SK-N-MC (cell line): ENCODE measurements around the gene HNF4A.
"Not testable (repeated sequence)": the region's sequence is repeated elsewhere in the genome, so short reads cannot be mapped to it uniquely, and the experiment has no call there.

ENCODE experiments used
- DNase-seq: peaks from one replicate; pipeline ENCODE4 v3.0.0-alpha.2; 2011; ENCODE audit warnings: low read depth, low spot score
- H3K27ac ChIP-seq: fragments of 200-600 bp; sonication (generic); 2 replicates; pipeline ENCODE4 v1.5.1; 2016; ENCODE audit warnings: mixed run types
- H3K36me3 ChIP-seq: fragments of 200-600 bp; sonication (generic); 2 replicates; pipeline ENCODE4 v1.6.1; 2017; ENCODE audit warnings: antibody characterized with exemption, low read length, mixed read lengths; ENCODE audit not compliant: insufficient read depth
- H3K4me3 ChIP-seq: fragments of 200-600 bp; sonication (generic); 2 replicates; pipeline ENCODE4 v1.5.1; 2016
- H3K9ac ChIP-seq: fragments of 200-600 bp; sonication (generic); 2 replicates; pipeline ENCODE4 v1.8.0; 2017; ENCODE audit warnings: mixed run types, mixed read lengths; ENCODE audit not compliant: insufficient read length
- H3K9me3 ChIP-seq: fragments of 200-600 bp; sonication (generic); 2 replicates; pipeline ENCODE4 v1.6.1; 2017; ENCODE audit warnings: low read depth, mild to moderate bottlenecking, antibody characterized with exemption, low read length, moderate library complexity, mixed read lengths
- EZH2 ChIP-seq: fragments of 200-600 bp; sonication (generic); IDR thresholded peaks from one replicate; pipeline ENCODE4 v1.6.1; 2017; ENCODE audit warnings: antibody characterized with exemption
- FOXP2 ChIP-seq: optimal IDR thresholded peaks from 2 replicates; pipeline ENCODE3; 2011; ENCODE audit warnings: mild to moderate bottlenecking, moderate library complexity; ENCODE audit not compliant: insufficient read depth; ENCODE audit errors: extremely low read length, control extremely low read depth
- POLR2AphosphoS5 ChIP-seq: IDR thresholded peaks from 2 replicates; pipeline ENCODE4 v1.6.1; 2012; ENCODE audit warnings: mild to moderate bottlenecking, low read depth, low read length, borderline replicate concordance

The HNF4A gene

GRCh38 chr20:44326391-44327159 is 28.9 kb upstream of the HNF4A start:
- TF ChIP-seq POLR2AphosphoS5 (no peak), FOXP2 (no peak), EZH2 (no peak)
- H3K27ac ChIP-seq, result no peak overlapping the region
- H3K9ac ChIP-seq, result no peak overlapping the region
- H3K9me3 ChIP-seq, result no peaks in the 10 kb centered on the region
- H3K36me3 ChIP-seq, result no peaks in the 10 kb centered on the region
- DNase-seq, result no peak
- no peak overlapping the region for H3K4me3 ChIP-seq

- H3K9ac ChIP-seq, H3K4me3 ChIP-seq, DNase-seq, H3K36me3 ChIP-seq, H3K9me3 ChIP-seq, H3K27ac ChIP-seq: not testable (repeated sequence)
Measured at GRCh38 chr20:44327748-44328147, 27.8 kb upstream of the HNF4A start.

- no peak for DNase-seq
- Histone ChIP-seq H3K9me3 (no peaks in the 10 kb centered on the region), H3K27ac (no peak overlapping the region), H3K9ac (no peak overlapping the region), H3K36me3 (no peaks in the 10 kb centered on the region), H3K4me3 (no peak overlapping the region)
- no peak for TF ChIP-seq POLR2AphosphoS5
- no peak for TF ChIP-seq FOXP2
- TF ChIP-seq EZH2, result no peak
Measured at GRCh38 chr20:44328428-44328827, 27.1 kb upstream of the HNF4A start.

GRCh38 chr20:44331201-44331600 is 24.3 kb upstream of the HNF4A start:
- no peak for DNase-seq
- Histone ChIP-seq H3K27ac (no peak overlapping the region), H3K9ac (no peak overlapping the region), H3K36me3 (no peaks in the 10 kb centered on the region), H3K4me3 (no peak overlapping the region), H3K9me3 (no peaks in the 10 kb centered on the region)
- TF ChIP-seq EZH2 (no peak), POLR2AphosphoS5 (no peak)

GRCh38 chr20:44334306-44334705 is 21.2 kb upstream of the HNF4A start:
- H3K36me3 ChIP-seq, result no peaks in the 10 kb centered on the region
- no peak overlapping the region for H3K9ac ChIP-seq
- DNase-seq, result no peak
- no peak overlapping the region for H3K4me3 ChIP-seq
- no peak overlapping the region for H3K27ac ChIP-seq
- H3K9me3 ChIP-seq, result no peaks in the 10 kb centered on the region
- TF ChIP-seq EZH2 (no peak), POLR2AphosphoS5 (no peak), FOXP2 (no peak)

GRCh38 chr20:44334709-44335108 is 20.8 kb upstream of the HNF4A start:
- no peak overlapping the region for H3K4me3 ChIP-seq
- H3K9me3 ChIP-seq, result no peaks in the 10 kb centered on the region
- no peak overlapping the region for H3K9ac ChIP-seq

GRCh38 chr20:44335675-44336074 is 19.8 kb upstream of the HNF4A start:
- Histone ChIP-seq H3K27ac (no peak overlapping the region), H3K36me3 (no peaks in the 10 kb centered on the region), H3K9ac (no peak overlapping the region), H3K4me3 (no peak overlapping the region), H3K9me3 (no peaks in the 10 kb centered on the region)
- no peak for DNase-seq
- TF ChIP-seq FOXP2, result no peak
- no peak for TF ChIP-seq EZH2
- no peak for TF ChIP-seq POLR2AphosphoS5

More at GRCh38 chr20:44334709-44335108, 20.8 kb upstream of the HNF4A start:
- no peak for DNase-seq
- Histone ChIP-seq H3K27ac (no peak overlapping the region), H3K36me3 (no peaks in the 10 kb centered on the region)
- no peak for TF ChIP-seq FOXP2
- no peak for TF ChIP-seq POLR2AphosphoS5
- TF ChIP-seq EZH2, result no peak

- H3K4me3 ChIP-seq, result no peak overlapping the region
- TF ChIP-seq EZH2 (no peak), FOXP2 (no peak), POLR2AphosphoS5 (no peak)
Measured at GRCh38 chr20:44336086-44336485, 19.4 kb upstream of the HNF4A start.

More at GRCh38 chr20:44336086-44336485, 19.4 kb upstream of the HNF4A start:
- no peak for DNase-seq
- Histone ChIP-seq H3K27ac (no peak overlapping the region), H3K36me3 (no peaks in the 10 kb centered on the region), H3K9me3 (no peaks in the 10 kb centered on the region), H3K9ac (no peak overlapping the region)
